Endothelial cell of umbilical vein (primary cell): ENCODE data around the gene RNH1. TPM values are rescaled to one million over a fixed set of nuclear protein-coding genes. Genes with fewer than 3 reads are reported as not detected.

Source experiments
- BruUV-seq: library from RNA; stranded (reverse); fragments of 400-500 nt; replicated peaks from 2 replicates; lab custom pipeline; 2021; lab: Mats Ljungman, UMichigan
- CTCF ChIA-PET: fragments of 300-600, 350-600 bp; sonication (Branson Sonifier 250); formaldehyde crosslinking; loops from one replicate; lab custom pipeline; 2021; ENCODE audit warnings: antibody characterized with exemption, inconsistent platforms; lab: Charles Lee
- POLR2A ChIA-PET: fragments of 300-600, 350-600 bp; sonication (Branson Sonifier 250); formaldehyde crosslinking; loops from one replicate; lab custom pipeline; 2021; ENCODE audit warnings: antibody characterized with exemption, inconsistent platforms; lab: Charles Lee
- DNase-seq: peaks from one replicate; pipeline ENCODE4 v3.0.0-alpha.2; 2011; ENCODE audit warnings: low read depth, low spot score
- FAIRE-seq: peaks from 2 replicates; lab custom pipeline; 2011; peaks lifted over from hg19 to GRCh38; lab: Jason Lieb, UNC
- H2AFZ ChIP-seq: 2 replicates; pipeline ENCODE4 v1.6.0; 2012; ENCODE audit warnings: low read depth, low read length, control low read depth, inconsistent platforms
- H3K27ac ChIP-seq: 2 replicates; pipeline ENCODE4 v1.5.1; 2011; ENCODE audit warnings: low read depth, mild to moderate bottlenecking, control low read depth, low read length, moderate library complexity; ENCODE audit not compliant: insufficient read depth
- H3K27me3 ChIP-seq, 2 experiments: 2 replicates each; pipeline versions ENCODE4 v1.6.0 to v1.6.1; 2011; ENCODE audit warnings: low read length in 2 of 2, mixed read lengths in 1 of 2; ENCODE audit not compliant: control insufficient read depth in 2 of 2, insufficient read depth in 2 of 2
- H3K36me3 ChIP-seq, 2 experiments: 2 replicates in 1 of 2; 3 replicates in 1 of 2; pipeline ENCODE4 v1.5.1; 2011; ENCODE audit warnings: low read length in 2 of 2, mild to moderate bottlenecking in 1 of 2, moderate library complexity in 1 of 2; ENCODE audit not compliant: control insufficient read depth in 2 of 2, insufficient read depth in 2 of 2; ENCODE audit errors: extremely low read depth in 1 of 2
- H3K4me1 ChIP-seq: 3 replicates; pipeline ENCODE4 v1.5.1; 2011; ENCODE audit warnings: mild to moderate bottlenecking, low read length; ENCODE audit not compliant: control insufficient read depth, insufficient read depth; ENCODE audit errors: extremely low read depth
- H3K4me2 ChIP-seq: 2 replicates; pipeline ENCODE4 v1.6.1; 2011; ENCODE audit warnings: low read length, control low read depth, mixed read lengths; ENCODE audit not compliant: insufficient read depth
- H3K4me3 ChIP-seq, 3 experiments: fragments of 200-600 bp in 1 of 3; sonication (generic), shearing (Covaris generic) in 1 of 3; replicated peaks in 1 of 3; 2 replicates each; pipeline ENCODE4 v1.5.1; 2011 to 2016; ENCODE audit warnings: control low read depth in 3 of 3, low read length in 3 of 3, mild to moderate bottlenecking in 2 of 3, inconsistent platforms in 1 of 3, low read depth in 1 of 3, moderate library complexity in 1 of 3; ENCODE audit not compliant: insufficient read depth in 1 of 3
- H3K79me2 ChIP-seq: 2 replicates; pipeline ENCODE4 v1.6.0; 2012; ENCODE audit warnings: low read length, inconsistent platforms; ENCODE audit not compliant: control insufficient read depth, insufficient read depth
- H3K9ac ChIP-seq: replicated peaks from 2 replicates; pipeline ENCODE3; 2011; ENCODE audit warnings: low read length, control low read depth; ENCODE audit not compliant: insufficient read depth; ENCODE audit errors: extremely low read depth
- H3K9me1 ChIP-seq: replicated peaks from 3 replicates; pipeline ENCODE4 v1.6.0; 2011; ENCODE audit warnings: mild to moderate bottlenecking, low read length; ENCODE audit not compliant: control insufficient read depth, insufficient read depth; ENCODE audit errors: extremely low read depth
- H3K9me3 ChIP-seq: replicated peaks from 2 replicates; pipeline ENCODE4 v1.5.1; 2012; ENCODE audit warnings: low read length, inconsistent platforms; ENCODE audit not compliant: control insufficient read depth, insufficient read depth
- H4K20me1 ChIP-seq: replicated peaks from 2 replicates; pipeline ENCODE3; 2011; ENCODE audit warnings: mild to moderate bottlenecking, low read length; ENCODE audit not compliant: control insufficient read depth, insufficient read depth; ENCODE audit errors: extremely low read depth
- FOS ChIP-seq: IDR thresholded peaks from 2 replicates; pipeline ENCODE4 v1.6.1; 2011; ENCODE audit warnings: mild to moderate bottlenecking, low read length, moderate library complexity, borderline replicate concordance; ENCODE audit not compliant: insufficient read depth
- GATA2 ChIP-seq: IDR thresholded peaks from 2 replicates; pipeline ENCODE4 v1.7.0; 2011; ENCODE audit warnings: low read depth, mild to moderate bottlenecking, moderate library complexity, mixed read lengths, low read length; ENCODE audit not compliant: insufficient read length, insufficient read depth
- MYC ChIP-seq: IDR thresholded peaks from one replicate; pipeline ENCODE4 v1.6.1; 2011; ENCODE audit warnings: mild to moderate bottlenecking, low read depth, low read length
- POLR2A ChIP-seq: IDR thresholded peaks from 2 replicates; pipeline ENCODE4 v1.6.1; 2012; ENCODE audit warnings: low read depth, mild to moderate bottlenecking, control low read depth, low read length
- dilution Hi-C: fragments of 300-500 bp; cut with MboI; formaldehyde crosslinking; loops from one replicate; pipeline ENCODE4 v1.15.0; 2019; ENCODE audit warnings: low sequenced_read_pairs; ENCODE audit not compliant: extremely low pct_ligation_motif_present
- intact Hi-C: fragments of 100-400 bp; cut with micrococcal nuclease; formaldehyde crosslinking; loops from one replicate; pipeline ENCODE4 v1.10.0; 2022
- polyA plus RNA-seq, 4 experiments: library from polyadenylated mRNA; depleted of rRNA in 3 of 4; stranded (reverse) in 3 of 4; unstranded in 1 of 4; fragments of >200 nt; gene quantifications; 2 replicates each; pipeline versions ENCODE4 v1.2.1 to v1.2.3, GENCODE V29; 2011 to 2012; ENCODE audit warnings: missing spikeins in 1 of 4
- total RNA-seq: library from RNA; stranded (reverse); gene quantifications from 2 replicates; pipeline ENCODE4 v1.2.3, GENCODE V29; 2021

RNH1 gene
- total and polyA plus RNA-seq, 2 donors (not counting 3 experiments of a cell fraction or from before 2014, with no cell fraction given): 144 to 198 TPM

DNA sequence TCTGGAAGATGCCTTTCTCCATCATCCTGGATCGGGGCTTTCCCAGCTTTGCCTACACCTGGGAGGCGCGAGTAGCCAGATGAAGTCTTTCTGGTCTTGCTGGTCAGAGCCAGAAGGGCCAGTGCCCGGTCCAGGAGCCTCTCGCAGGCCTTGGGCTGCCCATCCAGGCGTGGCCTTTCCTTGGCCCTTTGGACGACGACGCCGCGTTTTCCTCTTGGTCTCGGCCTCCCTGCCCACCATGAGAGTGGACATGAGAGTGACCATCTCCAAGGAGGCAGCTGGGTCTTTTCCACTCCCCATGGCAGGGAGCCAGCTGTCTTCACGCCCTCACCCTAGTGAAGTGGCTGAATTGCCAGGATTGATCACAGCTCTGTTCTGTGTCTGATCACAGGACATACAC, 53.5 kb downstream of the RNH1 start:
- H3K4me3 ChIP-seq: no peak overlapping the region
- H3K4me1 ChIP-seq: peaks cover 11% of the 10 kb centered on the region
- intact Hi-C loops (no loop called here), dilution Hi-C loops (no loop called here)
- ChIA-PET CTCF (interaction anchor here (0.7 kb wide), 1 partner anchor 16 kb away, joined by 3 read pairs; no protein-coding TSS in a partner anchor), POLR2A (no interaction called here)
- H3K79me2 ChIP-seq: peaks cover 62% of the 10 kb centered on the region
- no peak overlapping the region for H3K9ac ChIP-seq
- H3K9me3 ChIP-seq: no peaks in the 10 kb centered on the region
- H3K27ac ChIP-seq: no peak overlapping the region
- peaks cover 0 to 19% of the 10 kb centered on the region in 2 experiments for H3K36me3 ChIP-seq
- no TSS peak for BruUV-seq
- FAIRE-seq (no peak), DNase-seq (no peak)
- H3K4me2 ChIP-seq: no peak overlapping the region
- TF ChIP-seq GATA2 (no peak), MYC (no peak), POLR2A (no peak), FOS (no peak)
- H4K20me1 ChIP-seq: no peaks in the 10 kb centered on the region
- no peak overlapping the region for H2AFZ ChIP-seq
- H3K27me3 ChIP-seq: no peaks in the 10 kb centered on the region
- H3K9me1 ChIP-seq: no peaks in the 10 kb centered on the region

DNA sequence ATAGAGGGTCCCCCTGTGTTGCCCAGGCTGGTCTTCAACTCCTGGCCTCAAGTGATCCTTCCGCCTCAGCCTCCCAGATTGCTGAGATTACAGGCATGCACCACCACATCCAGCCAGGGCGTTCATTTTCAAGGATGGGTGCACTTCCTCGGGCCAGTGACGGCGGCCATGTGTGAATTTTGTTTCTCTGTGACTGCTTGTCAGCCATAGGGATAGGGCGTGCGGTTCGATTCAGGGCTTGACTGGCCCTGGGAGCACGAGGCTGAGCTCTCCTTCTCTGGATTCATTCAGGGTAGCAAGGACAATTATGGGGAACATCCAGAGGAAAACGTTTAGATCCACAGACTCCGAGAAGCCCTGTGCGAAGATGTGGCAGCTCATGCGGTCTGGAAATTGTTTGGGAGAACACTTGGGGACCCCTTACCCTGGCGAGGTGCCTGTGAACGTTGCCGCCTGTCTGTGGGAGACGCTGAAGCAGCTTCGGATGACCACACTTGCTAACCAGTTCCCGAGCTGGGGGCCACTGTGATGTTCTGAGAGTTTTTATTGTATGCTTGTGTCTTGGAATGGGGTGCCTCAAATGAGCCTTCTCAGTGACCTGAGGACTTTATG, 54.0 kb downstream of the RNH1 start:
- no peak for TF ChIP-seq MYC
- TF ChIP-seq FOS: no peak
- dilution Hi-C loops: no loop called here
- ChIA-PET CTCF (no interaction called here), POLR2A (no interaction called here)
- Histone ChIP-seq H2AFZ (no peak overlapping the region), H3K4me3 (no peak overlapping the region), H3K36me3 (peaks cover 0 to 19% of the 10 kb centered on the region in 2 experiments), H3K27ac (no peak overlapping the region), H3K9me3 (no peaks in the 10 kb centered on the region), H3K79me2 (peaks cover 60% of the 10 kb centered on the region), H3K9me1 (no peaks in the 10 kb centered on the region), H3K4me1 (peaks cover 14% of the 10 kb centered on the region), H3K27me3 (no peaks in the 10 kb centered on the region), H3K9ac (no peak overlapping the region), H4K20me1 (no peaks in the 10 kb centered on the region), H3K4me2 (no peak overlapping the region)
- FAIRE-seq: no peak
- no peak for DNase-seq
- BruUV-seq: no TSS peak
- intact Hi-C loops: no loop called here
